Hepatocyte (in vitro differentiated cells): ENCODE results near the gene MTIF3. TPM values are rescaled to one million over a fixed set of nuclear protein-coding genes. Genes with fewer than 3 reads are reported as not detected.
A peak's percentile ranks its signal among the peaks of the same experiment; 100 is the strongest.

Experiments used
- DNase-seq: peaks from one replicate; pipeline ENCODE4 v3.0.0-alpha.2; 2016; ENCODE audit warnings: low spot score
- H2AFZ ChIP-seq: fragments of 200-600 bp; sonication (generic); 2 replicates; pipeline ENCODE4 v1.6.0; 2016; ENCODE audit warnings: antibody characterized with exemption, mild to moderate bottlenecking
- H3K27ac ChIP-seq: fragments of 200-600 bp; sonication (generic); 2 replicates; pipeline ENCODE4 v1.5.1; 2016; ENCODE audit warnings: mild to moderate bottlenecking
- H3K27me3 ChIP-seq: fragments of 200-600 bp; sonication (generic); 2 replicates; pipeline ENCODE4 v1.6.1; 2016
- H3K36me3 ChIP-seq: fragments of 200-600 bp; sonication (generic); replicated peaks from 2 replicates; pipeline ENCODE4 v1.5.1; 2016; ENCODE audit warnings: low read depth; ENCODE audit not compliant: insufficient read depth
- H3K4me1 ChIP-seq: fragments of 200-600 bp; sonication (generic); 2 replicates; pipeline ENCODE4 v1.5.1; 2016; ENCODE audit warnings: mild to moderate bottlenecking, moderate library complexity; ENCODE audit not compliant: insufficient read depth
- H3K4me2 ChIP-seq: fragments of 200-600 bp; sonication (generic); 2 replicates; pipeline ENCODE4 v1.6.0; 2016
- H3K4me3 ChIP-seq: fragments of 200-600 bp; sonication (generic); 2 replicates; pipeline ENCODE4 v1.5.1; 2016; ENCODE audit warnings: mild to moderate bottlenecking
- H3K79me2 ChIP-seq: fragments of 200-600 bp; sonication (generic); 2 replicates; pipeline ENCODE4 v1.6.0; 2017; ENCODE audit warnings: mild to moderate bottlenecking
- H3K9me2 ChIP-seq: fragments of 200-600 bp; sonication (generic); replicated peaks from 2 replicates; pipeline ENCODE4 v1.6.0; 2017; ENCODE audit warnings: mild to moderate bottlenecking; ENCODE audit not compliant: insufficient read depth
- H3K9me3 ChIP-seq: fragments of 200-600 bp; sonication (generic); 2 replicates; pipeline ENCODE4 v1.5.1; 2016; ENCODE audit warnings: low read depth, mild to moderate bottlenecking
- H4K20me1 ChIP-seq: fragments of 200-600 bp; sonication (generic); 2 replicates; pipeline ENCODE4 v1.6.0; 2016; ENCODE audit warnings: mild to moderate bottlenecking; ENCODE audit not compliant: insufficient read depth, poor library complexity, severe bottlenecking
- EZH2 ChIP-seq: fragments of 200-600 bp; sonication (generic); IDR thresholded peaks from 2 replicates; pipeline ENCODE4 v1.6.1; 2016; ENCODE audit warnings: antibody characterized with exemption, mild to moderate bottlenecking, borderline replicate concordance
- EZH2phosphoT487 ChIP-seq: fragments of 200-600 bp; sonication (generic); IDR thresholded peaks from one replicate; pipeline ENCODE4 v1.6.1; 2018; ENCODE audit warnings: antibody characterized with exemption, mild to moderate bottlenecking, low read depth, moderate library complexity; ENCODE audit not compliant: unreplicated experiment, severe bottlenecking
- WGBS: methylation state at CpG from one replicate; pipeline ENCODE4 v1.1.6; 2016; ENCODE audit warnings: low lambda C conversion rate; ENCODE audit errors: missing lambda C conversion rate; 5-methylcytosine and 5-hydroxymethylcytosine counted together
- polyA plus RNA-seq: library from polyadenylated mRNA; unstranded; fragments of >200 nt; fragmentation: Nextera tagmentation; extraction: Ambion mirVana; gene quantifications from 2 replicates; pipeline ENCODE4 v1.2.1, GENCODE V29; 2016
- total RNA-seq: library from RNA; depleted of rRNA; stranded (reverse); fragments of >200 nt; gene quantifications from 2 replicates; pipeline ENCODE4 v1.2.3, GENCODE V29; 2014
- TF ChIP-seq, protein P1 (sequence below): fragments of 200-600 bp; sonication (generic); IDR thresholded peaks from 2 replicates; pipeline ENCODE4 v1.5.1; 2016; ENCODE audit warnings: antibody characterized with exemption, mild to moderate bottlenecking; ENCODE audit not compliant: poor library complexity

Gene MTIF3
- total and polyA plus RNA-seq, 2 experiments from 2014 or later, result 58.0 to 66.7 TPM

DNA sequence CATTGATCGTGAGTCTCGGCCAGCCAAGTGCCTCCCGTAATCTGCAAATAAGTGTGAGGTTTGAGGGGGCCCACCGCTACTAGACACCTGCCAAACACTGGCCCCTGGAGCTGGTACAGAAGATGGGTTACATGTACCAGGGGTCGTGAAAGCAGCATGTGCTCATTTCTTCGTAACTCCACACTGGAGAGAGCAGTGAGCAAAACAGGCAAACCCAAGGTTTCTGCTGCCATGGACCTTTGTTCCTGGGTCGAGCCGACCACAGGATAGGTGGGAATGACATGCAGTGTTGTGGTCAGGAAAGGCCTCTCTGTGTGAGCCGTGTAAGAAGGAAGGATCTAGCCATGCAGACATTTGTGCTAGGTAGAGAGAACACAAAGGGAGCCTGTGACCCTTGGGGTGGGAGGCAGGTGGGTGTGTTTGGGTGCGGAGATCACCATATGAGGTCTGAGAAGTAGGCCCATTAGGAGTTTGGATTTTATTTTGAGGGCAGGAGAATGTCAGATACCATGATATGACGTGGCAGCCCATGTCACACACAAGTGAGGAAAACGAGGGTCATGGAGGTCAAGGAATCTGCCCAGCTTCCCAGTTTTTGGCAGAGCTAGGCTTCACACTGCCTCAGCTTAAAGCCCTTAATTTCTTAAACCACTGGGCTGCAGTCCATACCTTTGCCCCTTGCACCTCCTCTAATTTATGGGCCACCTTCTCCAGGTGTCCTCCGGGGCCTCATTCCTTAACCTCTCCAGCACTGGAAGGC lies 25.0 kb downstream of the MTIF3 start:
- peaks cover 3% of the 10 kb centered on the region for H4K20me1 ChIP-seq
- peak overlapping the region; percentile 76 for H3K27ac ChIP-seq
- H2AFZ ChIP-seq, result peak overlapping the region; percentile 94
- peak overlapping the region; percentile 88 for H3K4me2 ChIP-seq
- no peaks in the 10 kb centered on the region for H3K27me3 ChIP-seq
- H3K4me3 ChIP-seq, result peak overlapping the region; percentile 52
- TF ChIP-seq EZH2, result no peak
- TF ChIP-seq, protein P1, sequence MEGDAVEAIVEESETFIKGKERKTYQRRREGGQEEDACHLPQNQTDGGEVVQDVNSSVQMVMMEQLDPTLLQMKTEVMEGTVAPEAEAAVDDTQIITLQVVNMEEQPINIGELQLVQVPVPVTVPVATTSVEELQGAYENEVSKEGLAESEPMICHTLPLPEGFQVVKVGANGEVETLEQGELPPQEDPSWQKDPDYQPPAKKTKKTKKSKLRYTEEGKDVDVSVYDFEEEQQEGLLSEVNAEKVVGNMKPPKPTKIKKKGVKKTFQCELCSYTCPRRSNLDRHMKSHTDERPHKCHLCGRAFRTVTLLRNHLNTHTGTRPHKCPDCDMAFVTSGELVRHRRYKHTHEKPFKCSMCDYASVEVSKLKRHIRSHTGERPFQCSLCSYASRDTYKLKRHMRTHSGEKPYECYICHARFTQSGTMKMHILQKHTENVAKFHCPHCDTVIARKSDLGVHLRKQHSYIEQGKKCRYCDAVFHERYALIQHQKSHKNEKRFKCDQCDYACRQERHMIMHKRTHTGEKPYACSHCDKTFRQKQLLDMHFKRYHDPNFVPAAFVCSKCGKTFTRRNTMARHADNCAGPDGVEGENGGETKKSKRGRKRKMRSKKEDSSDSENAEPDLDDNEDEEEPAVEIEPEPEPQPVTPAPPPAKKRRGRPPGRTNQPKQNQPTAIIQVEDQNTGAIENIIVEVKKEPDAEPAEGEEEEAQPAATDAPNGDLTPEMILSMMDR, result no peak
- TF ChIP-seq EZH2phosphoT487, result no peak
- 46% methylated on average over 13 of the region's 13 CpGs for WGBS
- no peaks in the 10 kb centered on the region for H3K9me3 ChIP-seq
- no peaks in the 10 kb centered on the region for H3K9me2 ChIP-seq
- H3K79me2 ChIP-seq, result peaks cover 27% of the 10 kb centered on the region
- H3K36me3 ChIP-seq, result no peaks in the 10 kb centered on the region
- DNase-seq, result no peak
- peaks cover 26% of the 10 kb centered on the region for H3K4me1 ChIP-seq

GRCh38 chr13:27424246-27425157 lies 25.9 kb downstream of the MTIF3 start, which contains the start of gene GTF3A:
Gene GTF3A, plus strand, starts transcription at chr13:27424619.
- H3K9me3 ChIP-seq, result no peaks in the 10 kb centered on the region
- H4K20me1 ChIP-seq, result peaks cover 3% of the 10 kb centered on the region
- 1% methylated on average over 75 of the region's 85 CpGs for WGBS
- DNase-seq, result peak; percentile 94
- H2AFZ ChIP-seq, result peak within 1 kb of the TSS; percentile 94
- H3K4me2 ChIP-seq, result peak within 1 kb of the TSS; percentile 88
- TF ChIP-seq, protein P1, result no peak
- no peak for TF ChIP-seq EZH2
- no peak for TF ChIP-seq EZH2phosphoT487
- H3K79me2 ChIP-seq, result peaks cover 27% of the 10 kb centered on the region
- peaks cover 26% of the 10 kb centered on the region for H3K4me1 ChIP-seq
- H3K27me3 ChIP-seq, result no peaks in the 10 kb centered on the region
- no peaks in the 10 kb centered on the region for H3K9me2 ChIP-seq
- no peaks in the 10 kb centered on the region for H3K36me3 ChIP-seq
- H3K27ac ChIP-seq, result peak within 1 kb of the TSS; percentile 76
- peak within 1 kb of the TSS; percentile 52 for H3K4me3 ChIP-seq

- 93% methylated on average over 7 of the region's 7 CpGs for WGBS
- H2AFZ ChIP-seq, result no peak overlapping the region
- H3K4me3 ChIP-seq, result no peak overlapping the region
- no peaks in the 10 kb centered on the region for H3K9me3 ChIP-seq
- no peak for TF ChIP-seq EZH2
- TF ChIP-seq EZH2phosphoT487, result no peak
- TF ChIP-seq, protein P1, result no peak
- peaks cover 27% of the 10 kb centered on the region for H3K79me2 ChIP-seq
- H4K20me1 ChIP-seq, result peaks cover 3% of the 10 kb centered on the region
- H3K27me3 ChIP-seq, result no peaks in the 10 kb centered on the region
- no peak for DNase-seq
- no peaks in the 10 kb centered on the region for H3K9me2 ChIP-seq
- H3K27ac ChIP-seq, result no peak overlapping the region
- no peaks in the 10 kb centered on the region for H3K36me3 ChIP-seq
- H3K4me2 ChIP-seq, result no peak overlapping the region
- H3K4me1 ChIP-seq, result peaks cover 26% of the 10 kb centered on the region
These were observed 27.0 kb downstream of the MTIF3 start for GRCh38 chr13:27423333-27423732.
